Rectal smooth muscle tissue (tissue), 1 donor: ENCODE results near the gene ITGB5.

Source experiments
- H3K27ac ChIP-seq: one replicate; pipeline ENCODE4 v1.7.0; 2013; ENCODE audit warnings: low read depth, low read length, inconsistent platforms
- H3K27me3 ChIP-seq: one replicate; pipeline ENCODE4 v1.7.0; 2013; ENCODE audit warnings: low read length; ENCODE audit not compliant: control insufficient read depth, insufficient read depth
- H3K36me3 ChIP-seq: one replicate; pipeline ENCODE4 v1.7.0; 2013; ENCODE audit warnings: low read length; ENCODE audit not compliant: control insufficient read depth, insufficient read depth
- H3K4me1 ChIP-seq: one replicate; pipeline ENCODE4 v1.7.0; 2013; ENCODE audit warnings: low read length; ENCODE audit not compliant: control insufficient read depth, insufficient read depth
- H3K4me3 ChIP-seq: one replicate; pipeline ENCODE4 v1.7.0; 2013; ENCODE audit warnings: low read length
- H3K9ac ChIP-seq: one replicate; pipeline ENCODE4 v1.7.0; 2013; ENCODE audit warnings: low read length

The ITGB5 gene

GRCh38 chr3:124876401-124876878 is 10.7 kb downstream of the ITGB5 start:
- no peak overlapping the region for H3K27ac ChIP-seq
- H3K36me3 ChIP-seq = no peaks in the 10 kb centered on the region
- peaks cover 21% of the 10 kb centered on the region for H3K4me1 ChIP-seq
- H3K9ac ChIP-seq = no peak overlapping the region
- H3K4me3 ChIP-seq = no peak overlapping the region
- no peaks in the 10 kb centered on the region for H3K27me3 ChIP-seq

DNA sequence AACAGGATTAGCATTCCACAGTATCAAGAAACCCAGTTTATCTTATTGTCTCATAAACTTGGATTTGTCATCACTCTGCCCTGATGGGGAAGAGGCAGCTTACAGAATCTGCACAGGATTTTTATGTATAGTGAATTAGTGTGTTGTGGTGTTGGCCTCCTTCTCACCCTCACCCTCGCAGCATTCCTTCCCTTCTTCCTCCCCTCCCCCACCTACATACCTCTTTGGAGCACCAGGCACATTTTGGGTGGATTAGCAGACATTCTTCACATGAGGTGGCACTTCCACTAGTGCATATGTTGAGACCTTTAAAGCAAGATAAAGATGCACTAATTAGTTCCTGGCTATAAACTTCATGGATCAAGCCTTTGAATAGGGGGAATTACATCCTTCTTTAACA is 13.9 kb downstream of the ITGB5 start:
- no peak overlapping the region for H3K27ac ChIP-seq
- H3K27me3 ChIP-seq = no peaks in the 10 kb centered on the region
- no peak overlapping the region for H3K4me3 ChIP-seq
- peaks cover 7% of the 10 kb centered on the region for H3K4me1 ChIP-seq
- H3K36me3 ChIP-seq = no peaks in the 10 kb centered on the region
- H3K9ac ChIP-seq = no peak overlapping the region

DNA sequence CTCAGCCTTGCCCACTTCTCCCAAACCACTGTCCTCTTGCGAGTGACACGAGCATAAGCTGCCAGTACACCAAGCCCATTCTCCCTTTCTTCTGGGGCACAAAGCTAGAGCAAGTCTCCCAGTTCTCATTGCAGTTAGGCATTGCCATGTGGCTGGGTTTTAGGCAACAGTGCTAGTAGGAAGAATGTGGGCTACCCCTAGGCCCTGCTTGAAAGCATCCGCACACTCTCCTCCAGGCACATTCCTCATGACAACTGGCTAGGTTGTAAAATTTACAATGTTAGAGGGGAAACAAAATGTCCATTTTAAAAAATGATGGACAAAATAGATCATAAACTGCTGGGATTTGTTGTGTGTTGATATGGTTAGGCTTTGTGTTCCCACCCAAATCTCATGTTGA is 19.7 kb downstream of the ITGB5 start:
- Histone ChIP-seq H3K36me3 (no peaks in the 10 kb centered on the region), H3K4me3 (no peak overlapping the region), H3K4me1 (peaks cover 4% of the 10 kb centered on the region), H3K27ac (no peak overlapping the region), H3K27me3 (no peaks in the 10 kb centered on the region), H3K9ac (no peak overlapping the region)

- H3K27ac ChIP-seq = no peak overlapping the region
- no peak overlapping the region for H3K9ac ChIP-seq
- H3K27me3 ChIP-seq = no peaks in the 10 kb centered on the region
- peaks cover 18% of the 10 kb centered on the region for H3K4me1 ChIP-seq
- H3K4me3 ChIP-seq = no peak overlapping the region
- H3K36me3 ChIP-seq = no peaks in the 10 kb centered on the region
Observed at GRCh38 chr3:124862006-124862405, 25.2 kb downstream of the ITGB5 start.

DNA sequence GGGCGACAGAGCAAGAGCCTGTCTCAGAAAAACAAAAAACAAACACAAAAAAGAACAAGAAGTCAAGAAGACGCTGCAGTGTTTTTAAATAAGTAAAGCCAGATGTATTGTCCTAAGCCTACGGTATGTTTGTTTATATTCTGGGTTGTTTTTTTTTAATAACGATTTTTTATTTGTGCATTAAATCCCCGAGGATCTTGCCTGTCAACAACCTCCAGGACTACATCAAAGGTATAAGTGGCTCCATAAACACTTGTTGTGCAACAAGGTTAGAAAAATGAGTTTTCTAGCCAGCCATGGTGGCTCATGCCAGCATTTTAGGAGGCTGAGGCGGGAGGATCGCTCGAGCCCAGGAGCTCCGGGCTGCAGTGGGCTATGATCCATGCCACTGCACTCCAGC is 26.1 kb downstream of the ITGB5 start:
- H3K4me3 ChIP-seq = no peak overlapping the region
- H3K27ac ChIP-seq = peak overlapping the region; percentile 8
- H3K27me3 ChIP-seq = no peaks in the 10 kb centered on the region
- H3K36me3 ChIP-seq = no peaks in the 10 kb centered on the region
- peaks cover 18% of the 10 kb centered on the region for H3K4me1 ChIP-seq
- H3K9ac ChIP-seq = no peak overlapping the region

GRCh38 chr3:124860599-124860998 is 26.6 kb downstream of the ITGB5 start:
- peak overlapping the region; percentile 8 for H3K27ac ChIP-seq
- no peaks in the 10 kb centered on the region for H3K27me3 ChIP-seq
- no peak overlapping the region for H3K9ac ChIP-seq
- no peak overlapping the region for H3K4me3 ChIP-seq
- no peaks in the 10 kb centered on the region for H3K36me3 ChIP-seq
- H3K4me1 ChIP-seq = peaks cover 18% of the 10 kb centered on the region

DNA sequence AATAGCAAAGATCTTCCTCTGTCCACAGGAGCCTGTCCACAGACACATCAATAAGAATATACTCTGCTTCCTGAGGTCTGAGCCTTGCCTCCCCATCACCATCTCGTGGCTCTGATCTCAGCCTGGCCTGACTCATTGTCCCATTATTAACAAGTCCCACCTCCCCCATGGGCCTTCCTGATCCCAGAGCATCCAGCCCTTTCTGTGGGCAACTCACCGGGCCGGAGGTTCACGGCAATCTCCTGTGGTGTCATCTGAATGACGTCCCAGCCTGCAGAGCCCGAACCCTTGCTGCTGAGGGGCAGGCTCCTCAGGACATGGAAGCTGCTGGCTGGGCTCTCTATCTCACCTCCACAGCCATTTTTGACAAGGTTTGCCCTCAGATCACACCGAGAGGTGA is 28.1 kb downstream of the ITGB5 start:
- Histone ChIP-seq H3K4me3 (no peak overlapping the region), H3K9ac (no peak overlapping the region), H3K36me3 (no peaks in the 10 kb centered on the region), H3K27me3 (no peaks in the 10 kb centered on the region), H3K4me1 (peaks cover 18% of the 10 kb centered on the region), H3K27ac (no peak overlapping the region)

GRCh38 chr3:124858275-124858674 is 28.9 kb downstream of the ITGB5 start:
- Histone ChIP-seq H3K4me3 (no peak overlapping the region), H3K27ac (no peak overlapping the region), H3K9ac (no peak overlapping the region), H3K4me1 (peaks cover 18% of the 10 kb centered on the region), H3K27me3 (no peaks in the 10 kb centered on the region), H3K36me3 (no peaks in the 10 kb centered on the region)

DNA sequence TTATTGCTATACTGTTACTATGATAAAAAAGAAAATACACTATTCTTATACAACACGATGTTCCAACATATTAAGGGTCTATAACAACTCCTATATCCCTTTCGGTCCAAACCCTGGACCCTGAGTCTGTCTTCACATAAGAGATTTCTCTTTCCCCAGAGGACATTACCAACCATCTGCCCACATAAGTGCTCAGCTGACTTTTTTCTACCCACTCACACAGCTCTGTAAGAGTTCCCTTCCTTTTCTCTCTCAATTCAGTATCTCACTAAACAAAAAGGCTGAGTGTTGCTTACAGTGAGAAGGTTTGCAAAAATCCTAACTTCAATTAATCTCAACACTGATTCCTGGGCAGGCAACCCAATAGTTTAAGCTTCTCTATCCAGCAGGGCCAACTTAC is 30.5 kb downstream of the ITGB5 start:
- no peaks in the 10 kb centered on the region for H3K27me3 ChIP-seq
- peaks cover 15% of the 10 kb centered on the region for H3K4me1 ChIP-seq
- H3K9ac ChIP-seq = no peak overlapping the region
- H3K4me3 ChIP-seq = no peak overlapping the region
- H3K36me3 ChIP-seq = no peaks in the 10 kb centered on the region
- no peak overlapping the region for H3K27ac ChIP-seq

DNA sequence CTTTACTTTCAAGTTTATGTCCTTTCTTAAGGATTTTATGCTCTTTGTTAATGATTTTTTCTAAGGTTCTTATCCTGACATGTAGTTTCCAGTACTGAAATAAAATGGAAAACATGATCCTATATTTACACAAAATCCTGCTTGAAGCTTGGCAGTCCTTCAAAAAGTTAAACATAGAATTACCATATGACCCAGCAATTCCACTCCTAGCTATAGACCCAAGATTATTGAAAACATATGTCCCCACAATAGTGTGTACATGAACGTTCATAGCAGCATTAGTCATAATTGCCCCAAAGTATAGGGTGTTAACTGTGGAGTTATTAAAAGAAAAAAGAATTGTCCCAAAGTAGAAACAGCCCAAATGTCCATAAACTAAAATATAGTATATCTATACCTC is 33.2 kb downstream of the ITGB5 start:
- H3K27me3 ChIP-seq = no peaks in the 10 kb centered on the region
- H3K4me3 ChIP-seq = no peak overlapping the region
- H3K36me3 ChIP-seq = no peaks in the 10 kb centered on the region
- H3K9ac ChIP-seq = no peak overlapping the region
- H3K4me1 ChIP-seq = peaks cover 5% of the 10 kb centered on the region
- no peak overlapping the region for H3K27ac ChIP-seq

DNA sequence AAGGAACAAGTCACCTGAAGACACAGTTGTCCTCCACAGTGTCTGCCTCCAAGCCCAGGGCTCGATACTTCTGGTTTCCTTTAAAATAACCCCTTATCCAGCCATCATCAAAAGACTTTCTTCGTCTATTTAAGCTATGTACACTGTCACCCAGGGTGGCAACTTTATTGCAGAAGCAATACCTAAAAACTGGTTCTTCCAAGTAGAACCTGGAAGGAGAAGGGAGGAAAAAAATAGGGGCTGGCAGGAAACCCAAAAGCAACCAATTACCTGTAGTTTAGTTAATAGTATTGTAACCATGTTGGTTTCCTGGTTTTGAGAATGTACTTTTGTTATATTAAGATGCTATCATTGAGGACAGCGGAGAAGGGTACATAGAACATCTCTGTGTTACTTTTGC is 33.7 kb downstream of the ITGB5 start:
- Histone ChIP-seq H3K4me3 (no peak overlapping the region), H3K27ac (no peak overlapping the region)

DNA sequence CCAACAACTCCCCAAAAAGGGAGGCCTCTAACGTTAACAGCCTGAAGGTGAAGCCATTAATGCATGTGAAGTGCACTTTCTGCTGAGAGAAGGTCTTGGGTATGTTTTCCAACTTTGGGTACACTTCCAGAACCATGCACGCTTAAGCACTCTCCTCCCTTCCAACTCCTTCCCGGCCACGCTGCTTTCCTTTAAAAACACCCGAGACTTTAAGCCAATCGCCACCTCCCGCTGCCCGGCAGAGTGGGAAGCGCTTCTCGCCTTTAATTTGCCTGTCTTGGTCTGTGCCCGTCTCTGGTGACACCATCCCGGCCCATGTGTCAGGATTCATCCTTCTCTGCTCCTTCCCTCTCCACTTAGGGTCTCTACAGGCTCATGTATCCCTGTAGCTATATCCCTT is 35.3 kb downstream of the ITGB5 start:
- Histone ChIP-seq H3K27ac (no peak overlapping the region), H3K9ac (no peak overlapping the region), H3K27me3 (no peaks in the 10 kb centered on the region), H3K4me1 (no peaks in the 10 kb centered on the region), H3K4me3 (no peak overlapping the region), H3K36me3 (no peaks in the 10 kb centered on the region)

More for the DNA sequence above, 33.7 kb downstream of the ITGB5 start:
- Histone ChIP-seq H3K27me3 (no peaks in the 10 kb centered on the region), H3K36me3 (no peaks in the 10 kb centered on the region), H3K9ac (no peak overlapping the region), H3K4me1 (peaks cover 5% of the 10 kb centered on the region)

GRCh38 chr3:124851136-124851535 is 36.0 kb downstream of the ITGB5 start:
- Histone ChIP-seq H3K27ac (no peak overlapping the region), H3K9ac (no peak overlapping the region), H3K36me3 (no peaks in the 10 kb centered on the region)

More at GRCh38 chr3:124851136-124851535, 36.0 kb downstream of the ITGB5 start:
- Histone ChIP-seq H3K27me3 (no peaks in the 10 kb centered on the region), H3K4me1 (no peaks in the 10 kb centered on the region), H3K4me3 (no peak overlapping the region)
